ENCODE results near the gene TRAP1. TPM values are rescaled to one million over a fixed set of nuclear protein-coding genes. Genes with fewer than 3 reads are reported as not detected.

The TRAP1 gene
- total and polyA plus RNA-seq, 2 experiments from 2014 or later: 143 to 228 TPM

- no peak for TF ChIP-seq EZH2phosphoT487 (IDR thresholded peaks at IDR 0.05; ENCODE audit: unreplicated experiment)
- no peak for TF ChIP-seq STAT1 (IDR thresholded peaks at IDR 0.05; ENCODE audit: unreplicated experiment)
- no peak for TF ChIP-seq CTCF (conservative IDR thresholded peaks at IDR 0.05; ENCODE audit: low read depth in 2 of 2)
- no peak for TF ChIP-seq ZNF114 (CRISPR knock-in tag; IDR thresholded peaks at IDR 0.05)
- TF ChIP-seq ZNF331 (CRISPR knock-in tag; IDR thresholded peaks at IDR 0.05; ENCODE audit: low read depth): no peak
- no peak for TF ChIP-seq NANOG (IDR thresholded peaks at IDR 0.05; ENCODE audit: borderline replicate concordance)
- TF ChIP-seq ETS1 (IDR thresholded peaks at IDR 0.05): no peak
- TF ChIP-seq EZH2 (IDR thresholded peaks at IDR 0.05; ENCODE audit: low read depth, unreplicated experiment): no peak
- no peak for TF ChIP-seq POLR2AphosphoS5 (IDR thresholded peaks at IDR 0.05; ENCODE audit: low read depth)
Observed at GRCh38 chr16:3738128-3738527, 20.8 kb upstream of the TRAP1 start (continued).

DNA sequence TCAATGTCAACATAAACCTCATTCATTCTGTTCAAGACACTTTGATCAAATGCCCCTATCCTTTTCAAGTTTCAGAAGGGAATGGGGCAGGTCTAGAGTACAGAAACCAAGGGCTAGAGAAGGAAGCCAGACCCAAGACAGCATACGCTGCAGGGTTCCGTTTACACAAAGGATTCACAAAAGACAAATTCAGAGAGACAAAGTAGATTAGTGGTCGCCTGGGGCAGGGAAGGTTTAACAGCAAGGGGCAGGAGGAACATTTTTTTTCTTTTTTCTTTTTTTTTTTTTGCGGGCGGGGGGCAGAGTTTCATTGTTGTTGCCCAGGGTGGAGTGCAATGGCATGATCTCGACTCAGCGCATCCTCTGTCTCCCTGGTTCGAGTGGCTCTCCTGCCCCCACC, 19.9 kb upstream of the TRAP1 start:
- H3K36me3 Mint-ChIP-seq (ENCODE audit: low read depth): peaks cover 82% of the 10 kb centered on the region
- no peak for TF ChIP-seq ZNF331 (CRISPR knock-in tag; IDR thresholded peaks at IDR 0.05; ENCODE audit: low read depth)
- no peak for TF ChIP-seq NANOG (IDR thresholded peaks at IDR 0.05; ENCODE audit: borderline replicate concordance)
- no peak for TF ChIP-seq POLR2AphosphoS5 (IDR thresholded peaks at IDR 0.05; ENCODE audit: low read depth)
- TF ChIP-seq, protein P1, sequence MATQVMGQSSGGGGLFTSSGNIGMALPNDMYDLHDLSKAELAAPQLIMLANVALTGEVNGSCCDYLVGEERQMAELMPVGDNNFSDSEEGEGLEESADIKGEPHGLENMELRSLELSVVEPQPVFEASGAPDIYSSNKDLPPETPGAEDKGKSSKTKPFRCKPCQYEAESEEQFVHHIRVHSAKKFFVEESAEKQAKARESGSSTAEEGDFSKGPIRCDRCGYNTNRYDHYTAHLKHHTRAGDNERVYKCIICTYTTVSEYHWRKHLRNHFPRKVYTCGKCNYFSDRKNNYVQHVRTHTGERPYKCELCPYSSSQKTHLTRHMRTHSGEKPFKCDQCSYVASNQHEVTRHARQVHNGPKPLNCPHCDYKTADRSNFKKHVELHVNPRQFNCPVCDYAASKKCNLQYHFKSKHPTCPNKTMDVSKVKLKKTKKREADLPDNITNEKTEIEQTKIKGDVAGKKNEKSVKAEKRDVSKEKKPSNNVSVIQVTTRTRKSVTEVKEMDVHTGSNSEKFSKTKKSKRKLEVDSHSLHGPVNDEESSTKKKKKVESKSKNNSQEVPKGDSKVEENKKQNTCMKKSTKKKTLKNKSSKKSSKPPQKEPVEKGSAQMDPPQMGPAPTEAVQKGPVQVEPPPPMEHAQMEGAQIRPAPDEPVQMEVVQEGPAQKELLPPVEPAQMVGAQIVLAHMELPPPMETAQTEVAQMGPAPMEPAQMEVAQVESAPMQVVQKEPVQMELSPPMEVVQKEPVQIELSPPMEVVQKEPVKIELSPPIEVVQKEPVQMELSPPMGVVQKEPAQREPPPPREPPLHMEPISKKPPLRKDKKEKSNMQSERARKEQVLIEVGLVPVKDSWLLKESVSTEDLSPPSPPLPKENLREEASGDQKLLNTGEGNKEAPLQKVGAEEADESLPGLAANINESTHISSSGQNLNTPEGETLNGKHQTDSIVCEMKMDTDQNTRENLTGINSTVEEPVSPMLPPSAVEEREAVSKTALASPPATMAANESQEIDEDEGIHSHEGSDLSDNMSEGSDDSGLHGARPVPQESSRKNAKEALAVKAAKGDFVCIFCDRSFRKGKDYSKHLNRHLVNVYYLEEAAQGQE (IDR thresholded peaks at IDR 0.05; ENCODE audit: unreplicated experiment): no peak
- TF ChIP-seq CTCF (conservative IDR thresholded peaks at IDR 0.05; ENCODE audit: low read depth in 2 of 2): no peak
- no peak for TF ChIP-seq ETS1 (IDR thresholded peaks at IDR 0.05)
- TF ChIP-seq CREB1 (CRISPR knock-in tag; IDR thresholded peaks at IDR 0.05; ENCODE audit: low read depth): no peak
- no peak for TF ChIP-seq STAT1 (IDR thresholded peaks at IDR 0.05; ENCODE audit: unreplicated experiment)
- TF ChIP-seq ZNF114 (CRISPR knock-in tag; IDR thresholded peaks at IDR 0.05): no peak
- TF ChIP-seq EZH2phosphoT487 (IDR thresholded peaks at IDR 0.05; ENCODE audit: unreplicated experiment): no peak
- TF ChIP-seq JUNB (IDR thresholded peaks at IDR 0.05; ENCODE audit: unreplicated experiment): no peak

More for the DNA sequence above, 19.9 kb upstream of the TRAP1 start:
- no peak for DNase-seq (ENCODE audit: low spot score)
- Mint-ChIP-seq H3K27ac (no peak overlapping the region), H3K4me1 (peaks cover 2% of the 10 kb centered on the region; the same call in 2 of the 3 replicates), H3K9me3 (no peaks in the 10 kb centered on the region), H3K4me3 (no peak overlapping the region), H3K27me3 (ENCODE audit: insufficient read depth, low read depth, poor library complexity) (peaks cover 6% of the 10 kb centered on the region)
- H3K9me2 ChIP-seq (ENCODE audit: insufficient read depth): no peaks in the 10 kb centered on the region
- peak; percentile 50 for ATAC-seq
- no peaks in the 10 kb centered on the region for H3K27me3 ChIP-seq (ENCODE audit: insufficient read depth)
- H3K4me3 ChIP-seq: no peak overlapping the region
- H2AFZ ChIP-seq: no peak overlapping the region
- no peaks in the 10 kb centered on the region for H3K4me1 ChIP-seq (ENCODE audit: insufficient read depth)
- H3K79me2 ChIP-seq (replicated peaks; ENCODE audit: insufficient read depth): no peaks in the 10 kb centered on the region
- no peak overlapping the region for H3K4me2 ChIP-seq
- no peaks in the 10 kb centered on the region for H4K20me1 ChIP-seq (replicated peaks; ENCODE audit: insufficient read depth)
- H3F3A ChIP-seq (replicated peaks; ENCODE audit: low read depth): 0 out of 2 replicates have a peak, but pooled peaks cover 4% of the 10 kb centered on the region
- H3K27ac ChIP-seq (ENCODE audit: low read depth): no peak overlapping the region
- H3K36me3 ChIP-seq (ENCODE audit: insufficient read depth): peaks cover 40% of the 10 kb centered on the region
